WTC11 (cell line): ENCODE results near the gene IRS1. TPM values are rescaled to one million over a fixed set of nuclear protein-coding genes. Genes with fewer than 3 reads are reported as not detected.

Source experiments
- ATAC-seq: fragments of 200-7000 bp; cut with Tn5 transposase; 2 replicates; pipeline ENCODE4 v1.10.0; 2021; ENCODE audit warnings: mild to moderate bottlenecking, moderate library complexity
- CTCF ChIA-PET: fragments of 300-600 bp; sonication (Branson Sonifier 250); formaldehyde crosslinking; loops from one replicate; lab custom pipeline; 2021; ENCODE audit warnings: antibody characterized with exemption; lab: Charles Lee
- POLR2A ChIA-PET: fragments of 350-600 bp; sonication (Branson Sonifier 250); formaldehyde crosslinking; loops from one replicate; lab custom pipeline; 2021; ENCODE audit warnings: antibody characterized with exemption; lab: Charles Lee
- DNase-seq: peaks from one replicate; pipeline ENCODE4 v3.0.0; 2021; ENCODE audit warnings: low spot score
- H3K27ac Mint-ChIP-seq: 2 replicates; pipeline ENCODE4 v1.8.0; 2021; ENCODE audit warnings: mixed read lengths
- H3K27me3 Mint-ChIP-seq: 2 replicates; pipeline ENCODE4 v1.8.0; 2021; ENCODE audit warnings: low read depth, mild to moderate bottlenecking, moderate library complexity, mixed read lengths
- H3K36me3 Mint-ChIP-seq: 2 replicates; pipeline ENCODE4 v1.8.0; 2021; ENCODE audit warnings: mixed read lengths
- H3K4me1 Mint-ChIP-seq: 2 replicates; pipeline ENCODE4 v1.8.0; 2022; ENCODE audit warnings: mixed read lengths
- H3K4me3 Mint-ChIP-seq: 2 replicates; pipeline ENCODE4 v1.8.0; 2021; ENCODE audit warnings: mild to moderate bottlenecking, moderate library complexity, mixed read lengths
- H3K9me3 Mint-ChIP-seq: 2 replicates; pipeline ENCODE4 v1.8.0; 2021; ENCODE audit warnings: mixed read lengths
- ATF1 ChIP-seq: sonication (generic); formaldehyde crosslinking; IDR thresholded peaks from 2 replicates; pipeline ENCODE4 v1.8.1; 2023; ENCODE audit warnings: mild to moderate bottlenecking, moderate library complexity, missing genetic modification reagents
- ESRRA ChIP-seq: sonication (generic); formaldehyde crosslinking; IDR thresholded peaks from 2 replicates; pipeline ENCODE4 v1.8.1; 2022; ENCODE audit warnings: mild to moderate bottlenecking, missing genetic modification reagents, borderline replicate concordance
- FOXP1 ChIP-seq: sonication (generic); formaldehyde crosslinking; IDR thresholded peaks from 2 replicates; pipeline ENCODE4 v1.8.0; 2022; ENCODE audit warnings: missing genetic modification reagents, mild to moderate bottlenecking, moderate library complexity, borderline replicate concordance
- FOXP4 ChIP-seq: sonication (generic); formaldehyde crosslinking; IDR thresholded peaks from 2 replicates; pipeline ENCODE4 v1.8.0; 2022; ENCODE audit warnings: mild to moderate bottlenecking, missing genetic modification reagents
- GABPB1 ChIP-seq: sonication (generic); formaldehyde crosslinking; IDR thresholded peaks from 2 replicates; pipeline ENCODE4 v1.8.1; 2023; ENCODE audit warnings: mild to moderate bottlenecking, missing genetic modification reagents
- GTF2I ChIP-seq: fragments of 250-450 bp; sonication (Bioruptor Pico); conservative IDR thresholded peaks from 2 replicates; pipeline ENCODE4 v1.4.0; 2021; ENCODE audit warnings: mild to moderate bottlenecking
- JUN ChIP-seq: sonication (generic); formaldehyde crosslinking; IDR thresholded peaks from 2 replicates; pipeline ENCODE4 v1.8.0; 2023; ENCODE audit warnings: mild to moderate bottlenecking, missing genetic modification reagents
- NFE2L1 ChIP-seq: sonication (generic); formaldehyde crosslinking; IDR thresholded peaks from 2 replicates; pipeline ENCODE4 v1.8.1; 2023; ENCODE audit warnings: missing genetic modification reagents
- SOX15 ChIP-seq: fragments of 250-450 bp; sonication (Bioruptor Pico); IDR thresholded peaks from 2 replicates; pipeline ENCODE4 v1.9.0; 2021; ENCODE audit warnings: mild to moderate bottlenecking
- TEAD4 ChIP-seq: sonication (generic); formaldehyde crosslinking; IDR thresholded peaks from 2 replicates; pipeline ENCODE4 v1.8.0; 2022; ENCODE audit warnings: mild to moderate bottlenecking, missing genetic modification reagents
- ZNF232 ChIP-seq: sonication (generic); formaldehyde crosslinking; IDR thresholded peaks from 2 replicates; pipeline ENCODE4 v1.8.0; 2022; ENCODE audit warnings: mild to moderate bottlenecking, missing genetic modification reagents
- total RNA-seq: library from RNA; stranded (reverse); gene quantifications from 3 replicates; pipeline ENCODE4 v1.2.3, GENCODE V29; 2021
- TF ChIP-seq, protein P1 (sequence below): sonication (generic); formaldehyde crosslinking; IDR thresholded peaks from 2 replicates; pipeline ENCODE4 v1.8.0; 2022; ENCODE audit warnings: mild to moderate bottlenecking, missing genetic modification reagents
- TF ChIP-seq, protein P2 (sequence below): sonication (generic); formaldehyde crosslinking; IDR thresholded peaks from 2 replicates; pipeline ENCODE4 v1.8.0; 2022; ENCODE audit warnings: mild to moderate bottlenecking, missing genetic modification reagents
- TF ChIP-seq, protein P3 (sequence below): sonication (generic); formaldehyde crosslinking; IDR thresholded peaks from 2 replicates; pipeline ENCODE4 v1.8.0; 2022; ENCODE audit warnings: missing genetic modification reagents
- TF ChIP-seq, protein P4 (sequence below): fragments of 250-450 bp; sonication (Bioruptor Pico); conservative IDR thresholded peaks from 2 replicates; pipeline ENCODE4 v1.9.0; 2021; ENCODE audit warnings: mild to moderate bottlenecking
- TF ChIP-seq, protein P5 (sequence below): sonication (generic); formaldehyde crosslinking; IDR thresholded peaks from 2 replicates; pipeline ENCODE4 v1.8.0; 2023; ENCODE audit warnings: mild to moderate bottlenecking, missing genetic modification reagents
- TF ChIP-seq, protein P6 (sequence below): sonication (generic); formaldehyde crosslinking; IDR thresholded peaks from 2 replicates; pipeline ENCODE4 v1.8.1; 2022; ENCODE audit warnings: low read depth, mild to moderate bottlenecking, moderate library complexity, missing genetic modification reagents, borderline replicate concordance

The IRS1 gene
- total RNA-seq, 1 experiment from 2014 or later: 22.9 TPM

- CTCF ChIA-PET: no interaction called here
- H3K36me3 Mint-ChIP-seq: no peaks in the 10 kb centered on the region
- TF ChIP-seq SOX15 (no peak), NFE2L1 (no peak), JUN (CRISPR knock-in tag) (no peak), GABPB1 (CRISPR knock-in tag) (no peak)
- peak overlapping the region; percentile 29; the same call in 1 of the 2 replicates for H3K27ac Mint-ChIP-seq
- no peaks in the 10 kb centered on the region for H3K9me3 Mint-ChIP-seq
- no peaks in the 10 kb centered on the region for H3K27me3 Mint-ChIP-seq
- peaks cover 35% of the 10 kb centered on the region for H3K4me1 Mint-ChIP-seq
- DNase-seq (no peak), ATAC-seq (no peak)
- H3K4me3 Mint-ChIP-seq: no peak overlapping the region
- POLR2A ChIA-PET: no interaction called here
These were observed 43.5 kb downstream of the IRS1 start for GRCh38 chr2:226756131-226756530.

DNA sequence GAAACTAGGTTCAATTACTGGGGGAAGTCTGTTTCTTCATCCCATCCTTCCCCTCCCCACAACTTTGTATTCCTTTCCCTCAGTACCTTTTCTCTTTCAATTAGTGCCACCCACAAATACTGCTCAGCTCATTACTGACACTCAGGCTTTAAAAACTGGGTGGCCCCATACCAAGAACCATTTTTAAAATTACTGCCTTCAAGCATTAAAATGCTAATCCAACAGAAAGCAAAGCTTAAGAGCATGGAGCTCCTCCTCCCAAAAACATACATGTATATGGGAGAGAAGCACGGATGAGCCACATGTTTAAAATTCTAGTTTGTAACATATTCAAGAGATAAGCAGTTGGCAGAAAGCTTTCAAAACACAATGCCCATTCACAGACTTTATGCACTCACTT lies 44.0 kb downstream of the IRS1 start:
- no peak for ATAC-seq
- H3K27me3 Mint-ChIP-seq: no peaks in the 10 kb centered on the region
- ChIA-PET POLR2A (no interaction called here), CTCF (interaction anchor here (1.5 kb wide), 1 partner anchor 40 kb away, joined by 3 read pairs; no protein-coding TSS in a partner anchor)
- no peak for TF ChIP-seq GTF2I (CRISPR knock-in tag)
- TF ChIP-seq, protein P1, sequence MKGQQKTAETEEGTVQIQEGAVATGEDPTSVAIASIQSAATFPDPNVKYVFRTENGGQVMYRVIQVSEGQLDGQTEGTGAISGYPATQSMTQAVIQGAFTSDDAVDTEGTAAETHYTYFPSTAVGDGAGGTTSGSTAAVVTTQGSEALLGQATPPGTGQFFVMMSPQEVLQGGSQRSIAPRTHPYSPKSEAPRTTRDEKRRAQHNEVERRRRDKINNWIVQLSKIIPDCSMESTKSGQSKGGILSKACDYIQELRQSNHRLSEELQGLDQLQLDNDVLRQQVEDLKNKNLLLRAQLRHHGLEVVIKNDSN (CRISPR knock-in tag): no peak
- no peak for TF ChIP-seq ESRRA (CRISPR knock-in tag)
- TF ChIP-seq, protein P2, sequence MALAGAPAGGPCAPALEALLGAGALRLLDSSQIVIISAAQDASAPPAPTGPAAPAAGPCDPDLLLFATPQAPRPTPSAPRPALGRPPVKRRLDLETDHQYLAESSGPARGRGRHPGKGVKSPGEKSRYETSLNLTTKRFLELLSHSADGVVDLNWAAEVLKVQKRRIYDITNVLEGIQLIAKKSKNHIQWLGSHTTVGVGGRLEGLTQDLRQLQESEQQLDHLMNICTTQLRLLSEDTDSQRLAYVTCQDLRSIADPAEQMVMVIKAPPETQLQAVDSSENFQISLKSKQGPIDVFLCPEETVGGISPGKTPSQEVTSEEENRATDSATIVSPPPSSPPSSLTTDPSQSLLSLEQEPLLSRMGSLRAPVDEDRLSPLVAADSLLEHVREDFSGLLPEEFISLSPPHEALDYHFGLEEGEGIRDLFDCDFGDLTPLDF: no peak
- TF ChIP-seq ATF1: no peak
- TF ChIP-seq ZNF232: no peak
- TF ChIP-seq TEAD4 (CRISPR knock-in tag): no peak
- no peak for TF ChIP-seq FOXP1 (CRISPR knock-in tag)
- TF ChIP-seq, protein P3, sequence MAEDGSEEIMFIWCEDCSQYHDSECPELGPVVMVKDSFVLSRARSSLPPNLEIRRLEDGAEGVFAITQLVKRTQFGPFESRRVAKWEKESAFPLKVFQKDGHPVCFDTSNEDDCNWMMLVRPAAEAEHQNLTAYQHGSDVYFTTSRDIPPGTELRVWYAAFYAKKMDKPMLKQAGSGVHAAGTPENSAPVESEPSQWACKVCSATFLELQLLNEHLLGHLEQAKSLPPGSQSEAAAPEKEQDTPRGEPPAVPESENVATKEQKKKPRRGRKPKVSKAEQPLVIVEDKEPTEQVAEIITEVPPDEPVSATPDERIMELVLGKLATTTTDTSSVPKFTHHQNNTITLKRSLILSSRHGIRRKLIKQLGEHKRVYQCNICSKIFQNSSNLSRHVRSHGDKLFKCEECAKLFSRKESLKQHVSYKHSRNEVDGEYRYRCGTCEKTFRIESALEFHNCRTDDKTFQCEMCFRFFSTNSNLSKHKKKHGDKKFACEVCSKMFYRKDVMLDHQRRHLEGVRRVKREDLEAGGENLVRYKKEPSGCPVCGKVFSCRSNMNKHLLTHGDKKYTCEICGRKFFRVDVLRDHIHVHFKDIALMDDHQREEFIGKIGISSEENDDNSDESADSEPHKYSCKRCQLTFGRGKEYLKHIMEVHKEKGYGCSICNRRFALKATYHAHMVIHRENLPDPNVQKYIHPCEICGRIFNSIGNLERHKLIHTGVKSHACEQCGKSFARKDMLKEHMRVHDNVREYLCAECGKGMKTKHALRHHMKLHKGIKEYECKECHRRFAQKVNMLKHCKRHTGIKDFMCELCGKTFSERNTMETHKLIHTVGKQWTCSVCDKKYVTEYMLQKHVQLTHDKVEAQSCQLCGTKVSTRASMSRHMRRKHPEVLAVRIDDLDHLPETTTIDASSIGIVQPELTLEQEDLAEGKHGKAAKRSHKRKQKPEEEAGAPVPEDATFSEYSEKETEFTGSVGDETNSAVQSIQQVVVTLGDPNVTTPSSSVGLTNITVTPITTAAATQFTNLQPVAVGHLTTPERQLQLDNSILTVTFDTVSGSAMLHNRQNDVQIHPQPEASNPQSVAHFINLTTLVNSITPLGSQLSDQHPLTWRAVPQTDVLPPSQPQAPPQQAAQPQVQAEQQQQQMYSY (CRISPR knock-in tag): no peak
- H3K4me1 Mint-ChIP-seq: peaks cover 30% of the 10 kb centered on the region
- H3K36me3 Mint-ChIP-seq: no peaks in the 10 kb centered on the region
- H3K27ac Mint-ChIP-seq: no peak overlapping the region
- H3K9me3 Mint-ChIP-seq: no peaks in the 10 kb centered on the region
- H3K4me3 Mint-ChIP-seq: no peak overlapping the region
- DNase-seq: no peak

- Mint-ChIP-seq H3K36me3 (no peaks in the 10 kb centered on the region), H3K27ac (peak overlapping the region; percentile 71), H3K9me3 (no peaks in the 10 kb centered on the region), H3K4me1 (peaks cover 24% of the 10 kb centered on the region), H3K4me3 (no peak overlapping the region), H3K27me3 (no peaks in the 10 kb centered on the region)
- CTCF ChIA-PET: interaction anchor here (0.6 to 1.5 kb wide), 2 partner anchors 40 to 1095 kb away, joined by 3 to 4 read pairs; no protein-coding TSS in a partner anchor
- DNase-seq (no peak), ATAC-seq (no peak)
- POLR2A ChIA-PET: no interaction called here
- TF ChIP-seq, protein P4, sequence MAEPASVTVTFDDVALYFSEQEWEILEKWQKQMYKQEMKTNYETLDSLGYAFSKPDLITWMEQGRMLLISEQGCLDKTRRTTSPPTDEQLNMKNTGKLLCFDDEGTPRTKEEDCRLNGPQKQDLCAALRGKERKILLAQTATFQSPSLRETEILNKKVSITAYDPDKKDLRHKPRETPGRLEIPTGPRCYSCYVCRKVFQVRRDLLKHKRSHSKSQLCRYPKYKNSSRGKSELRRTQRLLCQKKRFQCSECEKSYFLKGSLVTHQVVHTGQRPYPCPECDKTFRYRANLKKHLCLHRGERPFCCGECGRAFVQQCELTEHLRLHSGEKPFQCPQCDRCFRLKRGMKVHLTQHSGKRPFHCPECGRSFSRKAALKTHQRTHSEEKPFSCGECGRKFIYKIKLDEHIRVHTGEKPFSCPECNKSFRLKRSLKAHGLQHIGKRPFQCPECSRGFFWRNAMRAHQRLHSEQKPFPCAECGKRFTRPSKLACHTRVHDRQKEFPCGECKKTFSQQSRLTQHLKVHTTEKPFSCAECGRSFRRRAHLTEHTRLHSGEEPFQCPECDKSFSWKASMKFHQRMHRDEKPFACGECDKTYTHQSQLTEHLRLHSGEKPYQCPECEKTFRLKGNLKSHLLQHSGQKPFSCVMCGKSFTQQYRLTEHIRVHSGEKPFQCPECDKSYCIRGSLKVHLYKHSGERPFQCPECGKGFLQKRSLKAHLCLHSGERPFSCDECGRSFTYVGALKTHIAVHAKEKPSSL (CRISPR knock-in tag): no peak
- no peak for TF ChIP-seq FOXP4 (CRISPR knock-in tag)
- TF ChIP-seq, protein P5, sequence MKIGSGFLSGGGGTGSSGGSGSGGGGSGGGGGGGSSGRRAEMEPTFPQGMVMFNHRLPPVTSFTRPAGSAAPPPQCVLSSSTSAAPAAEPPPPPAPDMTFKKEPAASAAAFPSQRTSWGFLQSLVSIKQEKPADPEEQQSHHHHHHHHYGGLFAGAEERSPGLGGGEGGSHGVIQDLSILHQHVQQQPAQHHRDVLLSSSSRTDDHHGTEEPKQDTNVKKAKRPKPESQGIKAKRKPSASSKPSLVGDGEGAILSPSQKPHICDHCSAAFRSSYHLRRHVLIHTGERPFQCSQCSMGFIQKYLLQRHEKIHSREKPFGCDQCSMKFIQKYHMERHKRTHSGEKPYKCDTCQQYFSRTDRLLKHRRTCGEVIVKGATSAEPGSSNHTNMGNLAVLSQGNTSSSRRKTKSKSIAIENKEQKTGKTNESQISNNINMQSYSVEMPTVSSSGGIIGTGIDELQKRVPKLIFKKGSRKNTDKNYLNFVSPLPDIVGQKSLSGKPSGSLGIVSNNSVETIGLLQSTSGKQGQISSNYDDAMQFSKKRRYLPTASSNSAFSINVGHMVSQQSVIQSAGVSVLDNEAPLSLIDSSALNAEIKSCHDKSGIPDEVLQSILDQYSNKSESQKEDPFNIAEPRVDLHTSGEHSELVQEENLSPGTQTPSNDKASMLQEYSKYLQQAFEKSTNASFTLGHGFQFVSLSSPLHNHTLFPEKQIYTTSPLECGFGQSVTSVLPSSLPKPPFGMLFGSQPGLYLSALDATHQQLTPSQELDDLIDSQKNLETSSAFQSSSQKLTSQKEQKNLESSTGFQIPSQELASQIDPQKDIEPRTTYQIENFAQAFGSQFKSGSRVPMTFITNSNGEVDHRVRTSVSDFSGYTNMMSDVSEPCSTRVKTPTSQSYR (CRISPR knock-in tag): no peak
- TF ChIP-seq, protein P6, sequence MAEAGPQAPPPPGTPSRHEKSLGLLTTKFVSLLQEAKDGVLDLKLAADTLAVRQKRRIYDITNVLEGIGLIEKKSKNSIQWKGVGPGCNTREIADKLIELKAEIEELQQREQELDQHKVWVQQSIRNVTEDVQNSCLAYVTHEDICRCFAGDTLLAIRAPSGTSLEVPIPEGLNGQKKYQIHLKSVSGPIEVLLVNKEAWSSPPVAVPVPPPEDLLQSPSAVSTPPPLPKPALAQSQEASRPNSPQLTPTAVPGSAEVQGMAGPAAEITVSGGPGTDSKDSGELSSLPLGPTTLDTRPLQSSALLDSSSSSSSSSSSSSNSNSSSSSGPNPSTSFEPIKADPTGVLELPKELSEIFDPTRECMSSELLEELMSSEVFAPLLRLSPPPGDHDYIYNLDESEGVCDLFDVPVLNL (CRISPR knock-in tag): no peak
These were observed 44.6 kb downstream of the IRS1 start for GRCh38 chr2:226754821-226755604.
